HT-29 (cell line): ENCODE measurements around the gene FLVCR2. TPM values are rescaled to one million over a fixed set of nuclear protein-coding genes. Genes with fewer than 3 reads are reported as not detected.
A peak's percentile ranks its signal among the peaks of the same experiment; 100 is the strongest.
"Not testable (repeated sequence)": the region's sequence is repeated elsewhere in the genome, so short reads cannot be mapped to it uniquely, and the experiment has no call there.

Source experiments
- DNase-seq: peaks from one replicate; pipeline ENCODE4 v3.0.0-alpha.2; 2015; ENCODE audit warnings: low spot score
- small RNA-seq: library from RNA; depleted of rRNA; stranded (forward); fragments of <200 nt; gene quantifications from one replicate; pipeline ENCODE3, GENCODE V24; 2014
- total RNA-seq: library from RNA; depleted of rRNA; stranded (reverse); fragments of >200 nt; shearing (Covaris generic); gene quantifications from 2 replicates; pipeline ENCODE4 v1.2.3, GENCODE V29; 2014; rRNA removed

FLVCR2 gene
- total RNA-seq, 1 experiment from 2014 or later, result 2.7 TPM

GRCh38 chr14:75661499-75661814, 83.0 kb downstream of the FLVCR2 start:
- no peak for DNase-seq

DNA sequence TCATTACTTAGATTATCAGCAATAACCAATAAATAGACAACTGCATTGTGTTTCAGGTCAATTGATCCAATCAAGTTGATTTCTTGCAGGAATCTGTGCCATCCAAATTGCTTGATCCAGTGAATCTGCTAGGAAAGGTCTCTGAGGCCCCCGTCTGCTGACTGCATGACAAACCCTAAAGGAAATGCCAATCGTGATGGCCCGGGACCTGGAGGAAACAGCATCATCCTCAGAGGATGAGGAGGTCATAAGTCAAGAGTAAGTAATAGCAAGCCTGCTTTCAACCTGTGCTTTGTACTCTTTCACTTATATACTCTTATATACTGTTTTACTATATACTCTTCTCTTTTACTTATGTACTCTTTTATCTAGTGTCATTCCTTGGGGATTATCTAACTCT, 84.5 kb downstream of the FLVCR2 start:
- no peak for DNase-seq

DNA sequence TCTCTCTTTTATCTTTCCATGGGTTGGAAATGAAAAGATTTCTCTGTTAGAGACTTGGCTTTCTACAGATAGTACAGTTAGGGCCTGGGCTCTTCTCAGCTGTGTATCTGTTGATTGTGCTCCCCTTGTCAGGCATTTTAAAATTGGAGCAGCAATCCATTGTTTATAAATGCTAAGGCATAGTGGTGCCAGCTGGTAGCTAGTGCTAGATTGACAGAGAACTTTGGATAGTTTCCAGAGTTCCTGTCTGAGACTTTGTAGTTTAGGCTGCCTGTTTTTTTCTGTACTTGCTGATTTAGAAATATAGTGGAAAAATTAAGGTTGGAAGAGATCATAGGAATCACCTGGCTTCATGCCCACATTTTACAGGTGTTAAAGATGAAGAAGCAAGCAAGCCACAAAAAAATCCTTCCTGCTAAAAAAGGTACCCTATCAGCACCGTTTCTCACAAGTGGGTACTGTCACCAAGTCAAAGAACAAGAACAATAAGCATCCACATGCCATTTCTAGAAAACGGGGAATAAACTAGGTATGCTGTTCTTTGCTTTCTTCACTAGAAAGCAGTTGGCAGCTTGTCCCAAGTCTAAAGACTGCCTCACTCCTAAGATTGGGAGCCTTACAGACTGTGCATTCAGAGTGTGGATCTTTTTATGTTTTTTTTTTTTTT, 88.8 kb downstream of the FLVCR2 start:
- no peak for DNase-seq

GRCh38 chr14:75672605-75673192, 94.3 kb downstream of the FLVCR2 start:
- DNase-seq, result no peak

DNA sequence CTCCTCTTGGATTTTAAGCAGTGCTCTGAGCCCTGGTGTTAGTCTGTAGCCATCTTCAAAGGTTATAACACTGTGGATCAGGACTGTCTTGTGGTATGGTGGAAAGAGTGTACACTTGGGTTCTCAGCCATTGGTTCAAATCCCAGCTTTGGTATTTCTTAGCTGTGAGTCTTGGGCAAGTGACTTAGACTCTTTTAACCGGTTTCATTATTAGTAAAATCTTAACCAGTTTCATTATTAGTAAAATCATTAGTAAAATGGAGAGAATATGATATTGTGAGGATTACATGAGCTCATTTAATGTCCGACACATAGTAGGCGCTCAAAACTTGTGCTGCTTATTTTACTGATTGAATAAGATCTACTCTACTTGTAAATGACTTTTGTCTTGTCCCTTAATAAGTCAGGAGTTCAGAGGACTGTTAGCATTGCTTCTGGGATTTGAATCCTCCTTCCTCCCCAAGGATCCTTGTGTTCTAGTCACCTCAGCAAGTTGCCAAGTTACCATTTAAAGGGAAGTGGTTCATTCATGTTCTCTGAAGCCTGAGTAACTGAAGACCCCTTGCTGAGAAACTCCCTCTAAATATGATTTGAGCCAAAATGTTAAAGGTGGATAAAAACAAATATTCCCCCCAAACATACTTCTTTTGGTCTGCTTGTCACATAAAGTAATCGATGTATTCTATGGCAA, 95.1 kb downstream of the FLVCR2 start:
- DNase-seq, result no peak

GRCh38 chr14:75675265-75675960, 97.0 kb downstream of the FLVCR2 start:
- no peak for DNase-seq

- no peak for DNase-seq
Measured at GRCh38 chr14:75685910-75686309, 107.5 kb downstream of the FLVCR2 start.

GRCh38 chr14:75689012-75689411, 110.6 kb downstream of the FLVCR2 start:
- DNase-seq, result no peak

DNA sequence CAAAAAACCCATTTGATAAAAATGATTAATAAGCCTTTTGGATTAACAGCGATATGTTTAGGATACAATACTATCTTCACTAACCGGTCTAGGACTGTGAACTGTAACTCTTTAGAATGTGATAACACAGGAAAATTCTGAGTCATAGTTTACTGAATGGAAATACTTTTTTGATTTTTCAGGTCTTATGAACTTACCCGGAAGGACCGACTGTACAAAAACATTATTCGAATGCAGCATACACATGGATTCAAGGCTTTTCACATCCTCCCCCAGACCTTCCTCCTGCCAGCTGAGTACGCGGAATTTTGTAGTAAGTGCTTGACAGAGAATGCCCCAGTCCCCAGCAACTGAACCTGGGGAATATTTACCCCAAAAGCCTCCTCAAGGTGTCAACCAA, 111.6 kb downstream of the FLVCR2 start:
- no peak for DNase-seq

- DNase-seq, result not testable (repeated sequence)
Measured at GRCh38 chr14:75695025-75695424, 116.6 kb downstream of the FLVCR2 start.

DNA sequence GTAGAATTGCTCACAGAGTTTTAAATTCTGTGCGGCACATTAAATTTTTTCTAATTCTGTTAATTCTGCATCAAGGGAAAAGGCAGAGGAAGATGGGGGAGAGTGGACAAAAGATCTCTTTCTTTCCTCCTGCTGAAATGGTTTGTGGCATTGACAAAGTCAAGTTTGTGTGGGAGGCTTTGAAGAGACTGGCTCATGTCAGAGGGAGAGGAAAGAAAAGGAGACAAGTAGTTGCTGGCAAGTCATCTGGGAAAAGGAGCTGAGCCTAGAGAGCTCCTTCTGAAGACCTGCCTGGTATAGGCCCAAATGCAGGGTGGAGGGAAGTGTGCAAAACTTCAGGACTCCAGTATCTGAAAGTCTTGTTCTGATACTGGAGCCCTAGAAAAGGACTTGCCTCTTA, 119.0 kb downstream of the FLVCR2 start:
- no peak for DNase-seq

Small RNA genes lying within 50 kb of the gene (small RNA-seq; reads per million reads assigned to genes)
- gene RNA5SP387, result 1.9 reads per million, percentile 63 among the genes with 10 or more reads in this experiment

Other genes with a start within 250 kb of the FLVCR2 start
- 15.5 and 16.0 TPM in 2 replicates for gene JDP2, start 150.6 kb upstream of the FLVCR2 start, total RNA-seq
- gene BATF, start 56.2 kb upstream of the FLVCR2 start, total RNA-seq, result 1.0 and 1.3 TPM in 2 replicates
- gene ERG28, start 82.3 kb downstream of the FLVCR2 start, total RNA-seq, result 9.5 and 10.4 TPM in 2 replicates
- gene TTLL5, start 82.6 kb downstream of the FLVCR2 start, total RNA-seq, result 14.6 and 20.5 TPM in 2 replicates